CD14-positive monocyte (primary cell): ENCODE data around the gene VPS26C. TPM values are rescaled to one million over a fixed set of nuclear protein-coding genes. Genes with fewer than 3 reads are reported as not detected.

Experiments used
- DNase-seq, 3 donors: peaks; one replicate each; pipeline ENCODE4 v3.0.0-alpha.2; 2011 to 2022
- H2AFZ ChIP-seq: 2 replicates; pipeline ENCODE4 v1.6.0; 2012; ENCODE audit warnings: mild to moderate bottlenecking, low read depth, low read length, inconsistent platforms; ENCODE audit not compliant: insufficient read depth, poor library complexity, severe bottlenecking
- H3K27ac ChIP-seq, 2 donors: 1 replicate in 1 of 2; 2 replicates in 1 of 2; pipeline ENCODE4 v1.5.1; 2012 to 2013; ENCODE audit warnings: low read length in 2 of 2, control low read depth in 1 of 2, inconsistent platforms in 1 of 2, low read depth in 1 of 2, mild to moderate bottlenecking in 1 of 2
- H3K27me3 ChIP-seq, 2 donors: one replicate each; pipeline versions ENCODE4 v1.6.0 to v1.6.1; 2011 to 2013; ENCODE audit warnings: low read length in 2 of 2; ENCODE audit not compliant: control insufficient read depth in 2 of 2, insufficient read depth in 2 of 2
- H3K36me3 ChIP-seq, 2 donors: replicated peaks in 1 of 2; 1 replicate in 1 of 2; 2 replicates in 1 of 2; pipeline versions ENCODE4 v1.5.1 to v1.6.1; 2012 to 2013; ENCODE audit warnings: low read length in 2 of 2, control low read depth in 1 of 2, inconsistent platforms in 1 of 2, mild to moderate bottlenecking in 1 of 2; ENCODE audit not compliant: insufficient read depth in 2 of 2, control insufficient read depth in 1 of 2
- H3K4me1 ChIP-seq, 2 donors: 1 replicate in 1 of 2; 2 replicates in 1 of 2; pipeline versions ENCODE4 v1.5.1 to v1.6.1; 2012 to 2013; ENCODE audit warnings: low read length in 2 of 2, control low read depth in 1 of 2, inconsistent platforms in 1 of 2, mild to moderate bottlenecking in 1 of 2, moderate library complexity in 1 of 2; ENCODE audit not compliant: insufficient read depth in 2 of 2, control insufficient read depth in 1 of 2
- H3K4me2 ChIP-seq: replicated peaks from 2 replicates; pipeline ENCODE3; 2012; ENCODE audit warnings: low read length, moderate library complexity, mild to moderate bottlenecking; ENCODE audit not compliant: poor library complexity, severe bottlenecking; ENCODE audit errors: extremely low read depth
- H3K4me3 ChIP-seq, 3 experiments: fragments of 200-600 bp in 1 of 3; sonication (generic) in 1 of 3; replicated peaks in 1 of 3; 1 replicate in 2 of 3; 2 replicates in 1 of 3; pipeline ENCODE4 v1.5.1; 2011 to 2013; ENCODE audit warnings: low read length in 3 of 3, mild to moderate bottlenecking in 3 of 3, control low read depth in 2 of 3, low read depth in 2 of 3, inconsistent platforms in 1 of 3, moderate library complexity in 1 of 3
- H3K79me2 ChIP-seq: 2 replicates; pipeline ENCODE4 v1.6.0; 2012; ENCODE audit warnings: mild to moderate bottlenecking, control low read depth, inconsistent platforms, low read length, moderate library complexity; ENCODE audit not compliant: insufficient read depth
- H3K9ac ChIP-seq: 2 replicates; pipeline ENCODE4 v1.6.0; 2017; ENCODE audit warnings: low read length, mild to moderate bottlenecking; ENCODE audit not compliant: insufficient read depth, poor library complexity, severe bottlenecking
- H3K9me3 ChIP-seq, 2 donors: replicated peaks in 1 of 2; 1 replicate in 1 of 2; 2 replicates in 1 of 2; pipeline versions ENCODE4 v1.5.1 to v1.6.1; 2012 to 2013; ENCODE audit warnings: low read length in 2 of 2, control low read depth in 1 of 2; ENCODE audit not compliant: control insufficient read depth in 1 of 2, insufficient read depth in 1 of 2
- H4K20me1 ChIP-seq: 2 replicates; pipeline ENCODE4 v1.6.0; 2012; ENCODE audit warnings: mild to moderate bottlenecking, low read length, control low read depth, moderate library complexity; ENCODE audit not compliant: insufficient read depth
- H3K27ac Mint-ChIP-seq, 7 donors: one replicate each; pipeline ENCODE4 v1.8.0; 2020; ENCODE audit warnings: mild to moderate bottlenecking in 7 of 7, mixed read lengths in 7 of 7, moderate library complexity in 6 of 7, inconsistent platforms in 2 of 7
- H3K27me3 Mint-ChIP-seq, 3 donors: one replicate each; pipeline ENCODE4 v1.8.0; 2021 to 2022; ENCODE audit warnings: low read depth in 3 of 3, mild to moderate bottlenecking in 3 of 3, mixed read lengths in 3 of 3, moderate library complexity in 3 of 3, inconsistent platforms in 1 of 3
- H3K36me3 Mint-ChIP-seq, 2 donors: one replicate each; pipeline ENCODE4 v1.8.0; 2020; ENCODE audit warnings: mixed read lengths in 2 of 2, inconsistent platforms in 1 of 2, mild to moderate bottlenecking in 1 of 2
- H3K4me1 Mint-ChIP-seq: one replicate; pipeline ENCODE4 v1.8.0; 2020; ENCODE audit warnings: mild to moderate bottlenecking, mixed read lengths
- H3K4me3 Mint-ChIP-seq, 2 donors: one replicate each; pipeline ENCODE4 v1.8.0; 2020; ENCODE audit warnings: mild to moderate bottlenecking in 2 of 2, mixed read lengths in 2 of 2, moderate library complexity in 1 of 2
- H3K9me3 Mint-ChIP-seq, 7 donors: one replicate each; pipeline ENCODE4 v1.8.0; 2020 to 2022; ENCODE audit warnings: mixed read lengths in 7 of 7, mild to moderate bottlenecking in 6 of 7, moderate library complexity in 6 of 7, inconsistent platforms in 2 of 7
- WGBS: methylation state at CpG from one replicate; pipeline ENCODE4 v1.1.5; 2013; ENCODE audit warnings: missing lambda C conversion rate; ENCODE audit not compliant: insufficient coverage; 5-methylcytosine and 5-hydroxymethylcytosine counted together
- intact Hi-C, 2 donors: fragments of 100-400 bp; cut with micrococcal nuclease; formaldehyde crosslinking; loops; one replicate each; pipeline versions ENCODE4 v1.15.0 to v1.15.1; 2023
- polyA plus RNA-seq, 3 donors: library from polyadenylated mRNA; depleted of rRNA in 1 of 3; unstranded in 2 of 3; stranded (reverse) in 1 of 3; fragments of 300-500 nt in 2 of 3; fragments of >200 nt in 1 of 3; fragmentation: Illumina TruSeq in 2 of 3; gene quantifications; 1 replicate in 2 of 3; 2 replicates in 1 of 3; pipeline ENCODE4 v1.2.3, GENCODE V29; 2012 to 2021
- TF ChIP-seq, protein P1 (sequence below): fragments of 200-600 bp; IDR thresholded peaks from one replicate; pipeline ENCODE4 v1.8.0; 2022; ENCODE audit warnings: antibody characterized with exemption, mild to moderate bottlenecking

The VPS26C gene
- polyA plus RNA-seq, 3 donors, result 45.4 to 75.4 (median 69.3) TPM

DNA sequence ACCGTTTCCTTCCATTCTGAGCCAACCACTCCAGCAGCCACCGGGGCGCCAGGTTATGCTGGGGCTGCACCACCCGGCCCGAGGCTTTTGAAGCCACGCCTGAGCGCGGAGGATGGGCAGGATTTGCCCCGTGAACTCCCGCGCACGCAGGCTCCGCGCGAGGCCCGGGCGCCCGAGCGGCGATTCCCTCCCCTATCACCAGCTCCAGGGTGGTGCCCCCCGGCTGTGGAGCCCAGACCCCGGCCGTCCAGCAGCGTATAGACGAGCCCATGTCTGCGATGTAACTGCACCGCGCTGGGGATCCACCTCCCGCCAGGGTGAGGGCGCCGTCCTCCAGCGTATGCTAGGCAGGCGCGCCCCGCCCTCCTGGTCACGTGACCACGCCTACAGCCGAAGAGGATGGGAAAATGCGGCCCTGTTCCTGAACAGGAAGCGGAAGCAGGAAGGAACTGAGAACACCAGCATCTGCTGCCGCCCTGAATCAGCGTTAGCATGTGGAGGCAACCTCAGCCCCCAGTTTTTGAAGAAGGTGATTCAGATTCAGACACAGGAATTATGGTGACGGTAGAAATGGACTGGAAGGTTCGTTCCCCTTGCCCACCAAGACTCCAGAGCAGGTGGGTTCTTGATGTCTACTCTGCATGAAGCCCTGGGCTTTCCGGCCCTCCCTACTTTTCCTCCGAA is 46.0 kb downstream of the VPS26C start:
- Histone ChIP-seq H3K4me1 (peaks cover 14 to 24% of the 10 kb centered on the region in 2 donors), H2AFZ (peak overlapping the region; percentile 95), H3K27me3 (no peaks in the 10 kb centered on the region), H3K4me3 (peak overlapping the region; percentile 55 to 82 (median 67)), H3K4me2 (peak overlapping the region; percentile 91), H3K9me3 (no peaks in the 10 kb centered on the region), H4K20me1 (no peaks in the 10 kb centered on the region), H3K27ac (peak overlapping the region; percentile 21 to 55), H3K79me2 (no peaks in the 10 kb centered on the region), H3K36me3 (peaks cover 20 to 33% of the 10 kb centered on the region in 2 donors), H3K9ac (peak overlapping the region; percentile 50)
- peak; percentile 89 to 96 (median 94) for DNase-seq
- peaks cover 23% of the 10 kb centered on the region for H3K4me1 Mint-ChIP-seq
- H3K4me3 Mint-ChIP-seq, result peak overlapping the region; percentile 90 to 93
- TF ChIP-seq, protein P1, sequence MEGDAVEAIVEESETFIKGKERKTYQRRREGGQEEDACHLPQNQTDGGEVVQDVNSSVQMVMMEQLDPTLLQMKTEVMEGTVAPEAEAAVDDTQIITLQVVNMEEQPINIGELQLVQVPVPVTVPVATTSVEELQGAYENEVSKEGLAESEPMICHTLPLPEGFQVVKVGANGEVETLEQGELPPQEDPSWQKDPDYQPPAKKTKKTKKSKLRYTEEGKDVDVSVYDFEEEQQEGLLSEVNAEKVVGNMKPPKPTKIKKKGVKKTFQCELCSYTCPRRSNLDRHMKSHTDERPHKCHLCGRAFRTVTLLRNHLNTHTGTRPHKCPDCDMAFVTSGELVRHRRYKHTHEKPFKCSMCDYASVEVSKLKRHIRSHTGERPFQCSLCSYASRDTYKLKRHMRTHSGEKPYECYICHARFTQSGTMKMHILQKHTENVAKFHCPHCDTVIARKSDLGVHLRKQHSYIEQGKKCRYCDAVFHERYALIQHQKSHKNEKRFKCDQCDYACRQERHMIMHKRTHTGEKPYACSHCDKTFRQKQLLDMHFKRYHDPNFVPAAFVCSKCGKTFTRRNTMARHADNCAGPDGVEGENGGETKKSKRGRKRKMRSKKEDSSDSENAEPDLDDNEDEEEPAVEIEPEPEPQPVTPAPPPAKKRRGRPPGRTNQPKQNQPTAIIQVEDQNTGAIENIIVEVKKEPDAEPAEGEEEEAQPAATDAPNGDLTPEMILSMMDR, result peak; percentile 67
- peaks cover 24 to 34% of the 10 kb centered on the region in 2 donors for H3K36me3 Mint-ChIP-seq
- H3K9me3 Mint-ChIP-seq, result peaks cover 0 to 8% (median 0%) of the 10 kb centered on the region in 7 donors
- WGBS, result under 1% methylated on average over 44 of the region's 46 CpGs
- intact Hi-C loops, result loop anchor here in 1 of 2 donors (5.0 to 10.0 kb wide), 2 partner anchors 241 to 334 kb away; no protein-coding TSS in a partner anchor
- H3K27me3 Mint-ChIP-seq, result peaks cover 2 to 10% (median 9%) of the 10 kb centered on the region in 3 donors
- H3K27ac Mint-ChIP-seq, result peak overlapping the region; percentile 32 to 87 (median 78)

DNA sequence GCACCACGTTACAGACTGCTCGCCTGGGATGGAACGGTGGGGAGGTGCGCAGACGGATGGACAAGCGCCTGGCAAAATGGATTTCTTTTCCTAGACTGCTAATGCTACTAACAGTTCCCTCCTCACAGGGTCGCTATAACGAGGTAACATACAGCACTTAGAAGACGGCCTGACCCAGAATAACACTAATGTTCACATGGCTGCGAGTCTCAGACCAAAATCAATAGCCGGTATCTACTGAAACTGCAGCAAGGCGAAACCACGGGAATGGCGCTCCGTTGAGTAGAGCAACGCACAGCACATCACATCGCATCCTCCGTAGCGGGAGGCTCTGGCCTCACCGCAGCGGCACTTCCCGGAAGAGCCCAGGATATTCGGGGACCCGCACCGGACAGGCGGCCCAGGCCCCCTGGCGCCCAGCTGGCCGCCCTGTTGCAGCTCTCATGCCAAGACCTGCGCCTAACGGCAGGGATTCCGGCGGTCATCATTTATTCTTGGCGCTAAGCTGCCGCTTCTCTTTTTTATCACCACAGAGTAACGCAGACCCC is 46.6 kb downstream of the VPS26C start:
- H2AFZ ChIP-seq, result peak overlapping the region; percentile 95
- peaks cover 19% of the 10 kb centered on the region for H3K4me1 Mint-ChIP-seq
- peaks cover 2 to 10% (median 9%) of the 10 kb centered on the region in 3 donors for H3K27me3 Mint-ChIP-seq
- H3K9me3 Mint-ChIP-seq, result peaks cover 0 to 8% (median 0%) of the 10 kb centered on the region in 7 donors
- intact Hi-C loops, result loop anchor here in 1 of 2 donors (5.0 to 10.0 kb wide), 2 partner anchors 242 to 334 kb away; no protein-coding TSS in a partner anchor
- peak overlapping the region; percentile 50 for H3K9ac ChIP-seq
- TF ChIP-seq, protein P1, result no peak
- peak overlapping the region; percentile 91 for H3K4me2 ChIP-seq
- peaks cover 14 to 20% of the 10 kb centered on the region in 2 donors for H3K4me1 ChIP-seq
- peak; percentile 12 to 29 (median 18) for DNase-seq
- peak overlapping the region; percentile 21 to 55 for H3K27ac ChIP-seq
- peak overlapping the region; percentile 90 to 93 for H3K4me3 Mint-ChIP-seq
- peak overlapping the region; percentile 55 to 82 (median 67) for H3K4me3 ChIP-seq
- 1% methylated on average over 30 of the region's 35 CpGs for WGBS
- H4K20me1 ChIP-seq, result no peaks in the 10 kb centered on the region
- H3K27ac Mint-ChIP-seq, result peak overlapping the region in 5 of 7 donors; percentile 1 to 87 (median 54)
- H3K36me3 Mint-ChIP-seq, result peaks cover 17 to 28% of the 10 kb centered on the region in 2 donors
- H3K36me3 ChIP-seq, result peaks cover 15 to 27% of the 10 kb centered on the region in 2 donors
- no peaks in the 10 kb centered on the region for H3K27me3 ChIP-seq
- H3K79me2 ChIP-seq, result no peaks in the 10 kb centered on the region
- no peaks in the 10 kb centered on the region for H3K9me3 ChIP-seq
